DND-41 (cell line): Measurements from ENCODE around the gene SGPL1.

Experiments used
- ATAC-seq: fragments of 200-7000 bp; cut with Tn5 transposase; 3 replicates; pipeline ENCODE4 v1.9.1; 2021; ENCODE audit warnings: low read depth; ENCODE audit not compliant: insufficient read depth
- DNase-seq: peaks from one replicate; pipeline ENCODE4 v3.0.0-alpha.2; 2020
- H2AFZ ChIP-seq: 2 replicates; pipeline ENCODE4 v1.6.0; 2012; ENCODE audit warnings: low read depth, low read length
- H3K27ac ChIP-seq: 2 replicates; pipeline ENCODE4 v1.5.1; 2012; ENCODE audit warnings: low read length, inconsistent platforms
- H3K27me3 ChIP-seq: fragments of 200-600 bp; sonication (generic); 2 replicates; pipeline ENCODE4 v1.6.0; 2012; ENCODE audit warnings: low read length, mild to moderate bottlenecking, inconsistent platforms; ENCODE audit not compliant: insufficient read depth, poor library complexity
- H3K36me3 ChIP-seq: 2 replicates; pipeline ENCODE4 v1.5.1; 2012; ENCODE audit warnings: low read length, inconsistent platforms; ENCODE audit not compliant: insufficient read depth
- H3K4me1 ChIP-seq: 2 replicates; pipeline ENCODE4 v1.5.1; 2012; ENCODE audit warnings: mild to moderate bottlenecking, low read length; ENCODE audit not compliant: insufficient read depth
- H3K4me2 ChIP-seq: 2 replicates; pipeline ENCODE4 v1.6.0; 2012; ENCODE audit warnings: mild to moderate bottlenecking, moderate library complexity, low read length, inconsistent platforms; ENCODE audit not compliant: insufficient read depth
- H3K4me3 ChIP-seq, 2 experiments: fragments of 200-600 bp in 1 of 2; shearing (Covaris generic) in 1 of 2; 2 replicates each; pipeline ENCODE4 v1.5.1; 2012 to 2016; ENCODE audit warnings: inconsistent platforms in 2 of 2, low read length in 2 of 2, mild to moderate bottlenecking in 2 of 2, low read depth in 1 of 2, moderate library complexity in 1 of 2
- H3K79me2 ChIP-seq: 2 replicates; pipeline ENCODE4 v1.6.0; 2012; ENCODE audit warnings: low read length, inconsistent platforms; ENCODE audit not compliant: insufficient read depth
- H3K9ac ChIP-seq: 2 replicates; pipeline ENCODE4 v1.6.0; 2012; ENCODE audit warnings: low read depth, mild to moderate bottlenecking, inconsistent platforms, low read length, moderate library complexity
- H3K9me3 ChIP-seq: 2 replicates; pipeline ENCODE4 v1.5.1; 2012; ENCODE audit warnings: low read length, moderate library complexity, mild to moderate bottlenecking, inconsistent platforms; ENCODE audit not compliant: insufficient read depth, severe bottlenecking
- H4K20me1 ChIP-seq: 2 replicates; pipeline ENCODE4 v1.6.0; 2012; ENCODE audit warnings: low read length; ENCODE audit not compliant: insufficient read depth
- CTCF ChIP-seq: IDR thresholded peaks from 2 replicates; pipeline ENCODE4 v1.5.1; 2012; ENCODE audit warnings: borderline replicate concordance, low read length, moderate library complexity, mild to moderate bottlenecking; ENCODE audit not compliant: poor library complexity, severe bottlenecking; ENCODE audit errors: extremely low read depth
- EZH2 ChIP-seq: IDR thresholded peaks from 3 replicates; pipeline ENCODE4 v1.6.1; 2012; ENCODE audit warnings: borderline replicate concordance, low read depth, mild to moderate bottlenecking, moderate library complexity, low read length, inconsistent platforms; ENCODE audit not compliant: severe bottlenecking

The SGPL1 gene

GRCh38 chr10:70799124-70799523 is 16.6 kb upstream of the SGPL1 start:
- no peak for ATAC-seq

GRCh38 chr10:70801854-70802253 is 13.9 kb upstream of the SGPL1 start:
- Histone ChIP-seq H3K4me1 (no peaks in the 10 kb centered on the region), H3K9me3 (no peaks in the 10 kb centered on the region), H3K9ac (no peak overlapping the region), H3K4me3 (no peak overlapping the region), H3K4me2 (no peak overlapping the region), H4K20me1 (no peaks in the 10 kb centered on the region), H2AFZ (no peak overlapping the region), H3K27me3 (no peaks in the 10 kb centered on the region), H3K79me2 (no peaks in the 10 kb centered on the region), H3K27ac (no peak overlapping the region), H3K36me3 (no peaks in the 10 kb centered on the region)
- ATAC-seq (no peak), DNase-seq (no peak)
- TF ChIP-seq CTCF (no peak), EZH2 (no peak)

More at GRCh38 chr10:70799124-70799523, 16.6 kb upstream of the SGPL1 start:
- Histone ChIP-seq H3K4me2 (no peak overlapping the region), H3K27me3 (peaks cover 2% of the 10 kb centered on the region), H3K27ac (no peak overlapping the region), H3K4me1 (no peaks in the 10 kb centered on the region), H4K20me1 (no peaks in the 10 kb centered on the region), H3K36me3 (no peaks in the 10 kb centered on the region), H3K9me3 (no peaks in the 10 kb centered on the region), H3K4me3 (no peak overlapping the region), H3K79me2 (no peaks in the 10 kb centered on the region), H2AFZ (no peak overlapping the region), H3K9ac (no peak overlapping the region)
- TF ChIP-seq CTCF (no peak), EZH2 (no peak)
- DNase-seq = no peak

GRCh38 chr10:70803775-70804420 is 11.8 kb upstream of the SGPL1 start:
- Histone ChIP-seq H3K27me3 (no peaks in the 10 kb centered on the region), H3K79me2 (no peaks in the 10 kb centered on the region), H3K36me3 (no peaks in the 10 kb centered on the region), H2AFZ (no peak overlapping the region), H3K4me3 (no peak overlapping the region), H3K4me1 (no peaks in the 10 kb centered on the region), H3K4me2 (no peak overlapping the region), H4K20me1 (no peaks in the 10 kb centered on the region), H3K9me3 (no peaks in the 10 kb centered on the region), H3K27ac (no peak overlapping the region), H3K9ac (no peak overlapping the region)
- ATAC-seq (no peak), DNase-seq (no peak)
- no peak for TF ChIP-seq CTCF
- no peak for TF ChIP-seq EZH2

GRCh38 chr10:70804421-70804808 is 11.3 kb upstream of the SGPL1 start:
- Histone ChIP-seq H3K4me2 (no peak overlapping the region), H3K36me3 (no peaks in the 10 kb centered on the region), H3K27ac (no peak overlapping the region), H3K4me3 (no peak overlapping the region), H3K9me3 (no peaks in the 10 kb centered on the region), H3K9ac (no peak overlapping the region), H4K20me1 (no peaks in the 10 kb centered on the region), H2AFZ (no peak overlapping the region), H3K27me3 (no peaks in the 10 kb centered on the region), H3K79me2 (no peaks in the 10 kb centered on the region), H3K4me1 (no peaks in the 10 kb centered on the region)
- TF ChIP-seq CTCF (no peak), EZH2 (no peak)
- ATAC-seq = no peak
- DNase-seq = no peak
